ENCODE measurements around the gene LCE6A.
A peak's percentile ranks its signal among the peaks of the same experiment; 100 is the strongest.

LCE6A gene, protein sequence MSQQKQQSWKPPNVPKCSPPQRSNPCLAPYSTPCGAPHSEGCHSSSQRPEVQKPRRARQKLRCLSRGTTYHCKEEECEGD

GRCh38 chr1:152842556-152842955 lies at the start of gene LCE6A:
Gene LCE6A, plus strand, starts transcription at chr1:152842856. Its CDS starts 665 bp downstream, at chr1:152843521.
- no peak for DNase-seq

GRCh38 chr1:152795686-152796085 lies 47.0 kb upstream of the LCE6A start:
- DNase-seq: no peak

DNA sequence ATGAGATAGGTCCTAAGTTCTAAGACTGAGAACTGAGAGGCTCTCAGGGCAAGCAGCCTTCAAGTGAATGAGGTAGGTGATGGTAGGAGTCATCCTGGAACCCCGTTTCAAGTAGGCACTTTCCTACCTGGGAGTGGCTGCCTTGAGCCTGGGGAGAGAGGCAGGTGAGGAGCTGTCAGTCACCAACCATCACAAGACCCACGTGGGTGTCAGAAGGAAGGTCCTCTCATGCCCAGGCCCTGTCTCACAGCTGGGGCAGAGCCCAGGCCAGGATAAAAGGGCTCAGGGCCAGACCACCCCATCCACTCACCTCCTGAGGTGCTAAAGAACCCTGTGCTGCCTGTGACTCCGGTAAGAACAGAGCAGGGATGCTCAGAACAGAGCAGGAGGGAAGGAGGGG lies 46.2 kb upstream of the LCE6A start, which contains the start of gene LCE1D:
Gene LCE1D (plus strand): TSS at position 301 of the 400 bp plus-strand sequence. CDS start 1,074 bp downstream, outside the sequence.
- no peak for DNase-seq

GRCh38 chr1:152801333-152801732 lies 41.3 kb upstream of the LCE6A start:
- DNase-seq: no peak

- DNase-seq: no peak
These were observed 36.1 kb upstream of the LCE6A start, which contains the start of gene LCE1C for GRCh38 chr1:152806576-152806975. Gene LCE1C, minus strand, starts transcription at chr1:152806651. Its CDS starts 1,173 bp downstream, at chr1:152805478.

DNA sequence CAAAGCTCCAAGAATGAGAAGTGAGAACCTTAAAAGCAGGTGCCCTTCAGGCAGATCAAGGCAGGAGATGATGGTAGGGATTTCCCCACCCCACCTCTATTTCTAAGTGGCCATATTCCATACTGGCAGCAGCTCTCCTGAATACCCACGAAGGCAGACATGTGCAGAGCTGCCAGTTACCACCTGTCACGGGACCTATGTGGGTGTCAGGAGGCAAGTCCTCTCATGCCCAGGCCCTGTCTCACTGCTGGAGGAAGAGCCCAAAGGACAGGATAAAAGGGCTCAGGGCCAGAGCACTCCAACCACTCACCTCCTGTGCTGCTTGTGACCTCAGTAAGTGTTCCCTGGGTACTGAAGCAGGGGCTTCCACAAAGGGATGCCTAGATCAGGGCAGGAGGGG lies 31.6 kb upstream of the LCE6A start:
- no peak for DNase-seq

GRCh38 chr1:152811671-152812070 lies 31.0 kb upstream of the LCE6A start, which contains the start of gene LCE1B:
Gene LCE1B, plus strand, starts transcription at chr1:152811971. Its CDS starts 476 bp downstream, at chr1:152812447.
- no peak for DNase-seq

- no peak for DNase-seq
These were observed 25.3 kb upstream of the LCE6A start for GRCh38 chr1:152817309-152817708.

DNA sequence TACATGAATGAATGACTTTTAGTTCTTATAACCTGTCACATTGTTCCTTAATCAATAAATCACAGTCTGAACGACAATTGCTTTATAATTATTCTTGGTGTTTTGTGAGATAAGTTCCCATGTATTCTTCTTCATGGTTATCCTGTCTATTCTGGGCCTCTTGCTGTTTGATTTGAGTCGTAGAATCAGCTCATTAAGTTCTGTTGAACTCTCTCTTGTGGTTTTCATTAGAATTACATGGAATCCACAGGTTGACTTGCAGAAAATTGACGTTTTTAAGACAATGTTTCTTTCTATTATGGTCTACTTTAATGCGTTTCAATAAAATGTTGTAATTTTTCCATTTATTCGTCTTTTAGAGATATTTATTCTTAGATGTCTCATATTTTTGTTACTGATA lies 19.4 kb upstream of the LCE6A start:
- DNase-seq: no peak

GRCh38 chr1:152824964-152825363 lies 17.7 kb upstream of the LCE6A start:
- no peak for DNase-seq

- DNase-seq: no peak
These were observed 15.5 kb upstream of the LCE6A start, which contains the start of gene LCE1A for GRCh38 chr1:152827173-152827572. Gene LCE1A, plus strand, starts transcription at chr1:152827473. Its CDS starts 0 bp downstream, at chr1:152827473.

DNA sequence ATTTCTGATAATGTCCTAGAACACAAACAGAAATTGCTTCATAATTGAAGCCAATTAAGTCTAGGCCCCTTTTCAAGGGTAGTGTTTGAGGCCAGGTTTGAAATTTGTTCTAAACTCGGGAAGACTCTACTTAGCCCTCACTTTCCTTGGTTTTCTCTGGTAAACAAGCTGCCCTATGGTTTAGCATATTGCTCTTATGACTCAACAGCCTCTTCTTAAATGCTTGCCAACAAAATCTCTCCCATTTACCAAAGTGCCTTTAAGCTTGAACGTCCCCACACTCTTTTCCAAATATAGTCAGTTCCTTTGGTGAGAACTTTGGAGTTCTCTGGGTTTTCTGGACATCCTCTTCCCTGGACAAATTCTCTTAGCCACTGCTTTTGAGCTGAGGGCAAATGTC lies 5.8 kb upstream of the LCE6A start:
- DNase-seq: no peak

DNA sequence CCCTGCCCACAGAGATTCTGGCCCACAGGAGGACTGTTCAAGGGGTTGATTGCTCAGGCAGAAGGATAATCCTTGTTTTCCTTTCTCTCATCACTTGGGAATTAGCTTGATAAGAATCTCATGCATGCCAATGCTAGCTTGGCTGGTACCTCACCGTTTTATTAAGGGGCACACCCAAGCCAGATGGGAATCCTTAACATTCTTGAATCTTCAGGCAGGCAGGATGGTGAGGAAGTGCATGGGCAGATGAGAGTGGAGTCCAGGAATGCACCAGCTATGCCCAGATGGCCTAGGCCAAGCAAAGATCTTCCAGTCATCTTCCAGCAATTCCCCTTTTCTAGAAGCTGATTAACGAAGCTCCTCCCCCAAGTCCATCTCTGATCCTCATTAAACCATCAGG lies 13.0 kb downstream of the LCE6A start:
- DNase-seq: no peak

DNA sequence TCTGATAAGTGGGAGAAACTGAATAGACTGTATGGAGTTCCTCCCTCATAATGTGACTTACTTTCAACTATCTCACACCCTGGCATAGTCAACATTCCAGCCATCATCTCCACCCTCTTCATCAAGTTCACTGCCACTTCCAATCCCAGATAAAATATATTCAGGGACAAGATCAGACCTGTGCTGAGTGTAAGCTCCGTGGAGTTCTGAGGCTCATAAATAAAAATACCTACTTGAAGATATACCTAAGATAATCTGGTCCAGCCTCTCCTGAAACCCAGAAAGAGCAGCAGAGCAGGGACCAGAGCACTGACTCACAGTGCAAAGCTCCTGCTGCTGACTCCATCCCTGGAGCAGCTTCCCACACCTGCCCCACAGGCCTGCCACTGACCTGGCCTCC lies 15.4 kb downstream of the LCE6A start:
- no peak for DNase-seq

GRCh38 chr1:152859696-152860095 lies 17.0 kb downstream of the LCE6A start, which contains the start of gene LCE7A:
Gene LCE7A, plus strand, starts transcription at chr1:152859996. Its CDS starts 702 bp downstream, at chr1:152860698.
- DNase-seq: no peak

DNA sequence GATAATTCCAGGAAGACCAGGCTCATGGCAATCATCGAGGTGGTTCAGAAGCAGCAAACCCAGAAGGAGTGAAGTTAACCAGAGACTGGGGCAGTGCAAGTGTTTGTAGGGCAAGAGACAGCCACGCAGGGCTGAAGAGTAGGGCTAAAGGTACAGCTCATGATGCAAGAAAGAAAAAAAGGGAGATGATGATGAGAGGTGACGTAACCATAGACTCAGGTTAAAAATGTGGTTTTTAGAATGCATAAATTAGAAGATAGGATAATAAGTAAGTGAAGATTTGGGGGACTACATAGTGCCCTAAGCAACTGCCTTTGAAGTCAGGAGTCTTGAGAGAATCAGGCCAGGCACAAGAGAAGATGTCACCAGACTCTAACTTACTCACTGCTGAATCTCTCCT lies 17.5 kb downstream of the LCE6A start:
- no peak for DNase-seq

- no peak for DNase-seq
These were observed 18.7 kb downstream of the LCE6A start for GRCh38 chr1:152861374-152861773.

- no peak for DNase-seq
These were observed 21.8 kb downstream of the LCE6A start for GRCh38 chr1:152864443-152864842.

GRCh38 chr1:152866321-152866720 lies 23.7 kb downstream of the LCE6A start:
- DNase-seq: no peak

DNA sequence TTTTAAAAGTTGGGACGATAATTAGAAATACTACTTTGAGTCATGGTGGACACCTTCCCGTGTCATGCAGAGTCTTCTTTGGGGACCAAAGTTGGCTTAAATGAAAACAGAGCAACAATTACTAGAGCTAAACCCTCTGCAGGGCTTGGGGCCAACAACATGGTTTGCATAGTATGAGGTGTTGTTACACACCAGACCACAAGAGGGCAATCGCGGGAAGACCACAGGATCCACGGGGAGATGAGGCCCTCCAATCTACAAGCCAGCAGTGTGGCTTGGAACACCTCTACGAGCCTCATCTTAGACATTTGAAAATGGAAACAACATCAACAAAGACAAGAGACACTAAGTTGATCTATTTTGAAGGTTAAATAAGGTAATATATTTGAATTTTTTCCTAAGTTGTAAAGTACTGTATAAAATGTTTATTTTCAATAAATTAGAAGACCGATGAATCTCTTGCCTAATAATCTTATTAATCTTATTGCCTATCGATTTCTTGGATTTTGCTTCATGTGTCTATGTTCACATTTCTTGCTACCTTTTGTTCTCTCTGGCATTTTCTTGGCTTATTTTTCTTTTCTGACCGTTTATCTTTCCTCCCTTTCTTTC lies 27.3 kb downstream of the LCE6A start:
- peak; percentile 63 for DNase-seq

DNA sequence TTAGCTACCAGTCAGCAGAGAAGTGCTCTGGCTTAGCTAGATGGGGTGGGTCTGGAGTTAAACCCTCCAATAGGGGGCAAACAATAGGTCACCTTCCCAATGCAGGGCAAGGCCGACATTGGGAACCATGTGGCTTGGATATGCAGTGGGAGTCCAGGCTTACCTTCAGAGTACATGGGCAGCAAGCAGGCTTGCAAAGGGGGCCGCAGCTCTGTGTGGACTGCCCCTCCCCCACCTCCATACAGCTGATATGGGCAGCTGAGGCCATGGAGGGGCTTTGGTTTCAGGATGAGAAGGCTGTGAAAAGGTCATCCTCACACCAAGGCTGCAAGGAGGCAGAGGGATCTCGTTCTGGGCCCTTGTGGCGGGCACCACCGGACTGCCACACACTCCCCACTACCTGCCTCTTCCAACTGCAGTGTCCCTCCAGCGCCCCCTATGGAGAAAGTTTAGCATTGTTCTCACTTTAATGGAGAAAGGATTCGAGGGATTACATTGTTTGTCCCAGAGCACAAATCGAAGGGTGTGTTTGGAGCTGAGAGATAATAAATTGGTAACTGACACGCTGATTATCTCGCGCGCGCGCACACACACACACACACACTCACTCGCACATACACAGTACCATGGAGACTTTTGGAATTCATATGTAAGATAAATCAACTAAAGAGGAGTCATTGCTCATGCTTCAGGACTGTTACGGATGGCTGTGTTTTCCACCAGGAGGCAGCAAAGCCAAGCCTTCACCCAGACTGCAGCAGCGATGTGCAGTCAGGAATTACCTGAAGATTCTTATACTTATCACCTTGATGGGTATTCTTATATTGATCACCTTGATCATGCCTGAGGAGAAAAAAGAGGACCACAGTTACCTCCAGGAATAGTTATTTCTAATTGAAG lies 28.4 kb downstream of the LCE6A start:
- peak; percentile 24 for DNase-seq

- DNase-seq: no peak
These were observed 29.1 kb downstream of the LCE6A start for GRCh38 chr1:152871731-152872126.

DNA sequence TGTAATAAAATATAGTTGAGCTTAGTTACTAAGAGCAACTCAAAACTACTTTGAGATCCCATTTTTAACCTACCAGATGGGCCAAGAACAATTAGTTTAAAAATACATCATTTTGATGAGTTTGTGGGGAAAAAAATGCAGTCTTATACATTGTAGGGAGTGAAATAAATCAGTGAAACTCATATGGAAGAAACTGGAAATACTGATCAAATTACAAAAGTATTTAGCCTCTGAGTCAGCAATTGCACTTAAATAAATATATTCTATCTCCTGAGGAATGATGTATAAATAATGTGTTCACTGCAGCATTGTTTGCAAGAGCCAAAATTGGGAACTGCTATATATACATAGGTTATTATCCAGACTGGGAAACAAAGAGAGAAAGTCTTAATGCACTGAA lies 30.8 kb downstream of the LCE6A start:
- DNase-seq: no peak

DNA sequence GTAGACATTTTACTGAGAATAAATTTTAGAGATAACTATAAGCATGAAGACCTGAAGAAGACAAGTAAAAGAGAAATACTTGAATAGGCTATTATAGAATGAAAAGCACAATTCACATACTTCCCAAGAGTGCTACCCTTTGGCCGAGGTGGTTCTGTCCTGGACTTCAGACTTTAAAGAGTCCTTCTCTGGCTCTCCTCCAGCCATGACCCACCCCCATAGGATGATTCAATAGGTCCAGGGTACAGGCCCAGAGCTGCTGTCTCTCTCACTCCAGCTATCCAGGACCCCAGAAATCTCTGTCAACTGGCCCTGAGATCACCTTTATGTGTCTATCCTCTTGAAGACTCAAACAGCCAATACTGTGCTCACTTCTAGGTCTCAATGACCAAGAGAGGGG lies 34.2 kb downstream of the LCE6A start:
- no peak for DNase-seq

All from NCI-H1694 treated with DMSO at 0.1 percent for 48 hours (cell line).